T-helper 2 cell treated with Interferon-gamma antibody and Interleukin-4, amounts not matched to agents 5 μg/mL and 100 μg/mL, for 36 hours (primary cell): ENCODE results near the gene KRT17.
"Not testable (repeated sequence)": the region's sequence is repeated elsewhere in the genome, so short reads cannot be mapped to it uniquely, and the experiment has no call there.

Experiments used
- DNase-seq: peaks from one replicate; pipeline ENCODE4 v3.0.0; 2021; ENCODE audit warnings: low spot score
- H3K27ac Mint-ChIP-seq: one replicate; pipeline ENCODE4 v1.8.0; 2021; ENCODE audit warnings: mild to moderate bottlenecking, mixed read lengths
- H3K27me3 Mint-ChIP-seq: one replicate; pipeline ENCODE4 v1.8.0; 2021; ENCODE audit warnings: low read depth, mixed read lengths
- H3K36me3 Mint-ChIP-seq: one replicate; pipeline ENCODE4 v1.8.0; 2021; ENCODE audit warnings: low read depth, mixed read lengths
- H3K4me1 Mint-ChIP-seq: one replicate; pipeline ENCODE4 v1.8.0; 2021; ENCODE audit warnings: low read depth, mixed read lengths
- H3K4me3 Mint-ChIP-seq: one replicate; pipeline ENCODE4 v1.8.0; 2022; ENCODE audit warnings: mild to moderate bottlenecking, moderate library complexity, mixed read lengths
- H3K9me3 Mint-ChIP-seq: one replicate; pipeline ENCODE4 v1.8.0; 2021; ENCODE audit warnings: mixed read lengths

Gene KRT17

GRCh38 chr17:41632482-41633105 lies 8.2 kb upstream of the KRT17 start:
- no peaks in the 10 kb centered on the region for H3K27me3 Mint-ChIP-seq
- H3K4me3 Mint-ChIP-seq, result no peak overlapping the region
- H3K36me3 Mint-ChIP-seq, result no peaks in the 10 kb centered on the region
- H3K27ac Mint-ChIP-seq, result no peak overlapping the region
- no peak for DNase-seq
- no peaks in the 10 kb centered on the region for H3K9me3 Mint-ChIP-seq
- no peaks in the 10 kb centered on the region for H3K4me1 Mint-ChIP-seq

GRCh38 chr17:41631898-41632285 lies 7.5 kb upstream of the KRT17 start:
- H3K4me1 Mint-ChIP-seq, result no peaks in the 10 kb centered on the region
- no peak for DNase-seq
- H3K4me3 Mint-ChIP-seq, result no peak overlapping the region
- no peaks in the 10 kb centered on the region for H3K9me3 Mint-ChIP-seq
- H3K27me3 Mint-ChIP-seq, result no peaks in the 10 kb centered on the region
- no peaks in the 10 kb centered on the region for H3K36me3 Mint-ChIP-seq
- H3K27ac Mint-ChIP-seq, result no peak overlapping the region

- no peaks in the 10 kb centered on the region for H3K36me3 Mint-ChIP-seq
- no peaks in the 10 kb centered on the region for H3K9me3 Mint-ChIP-seq
- no peaks in the 10 kb centered on the region for H3K27me3 Mint-ChIP-seq
- H3K4me1 Mint-ChIP-seq, result no peaks in the 10 kb centered on the region
- no peak overlapping the region for H3K27ac Mint-ChIP-seq
- H3K4me3 Mint-ChIP-seq, result no peak overlapping the region
- DNase-seq, result no peak
Observed at GRCh38 chr17:41631025-41631897, 6.9 kb upstream of the KRT17 start.

GRCh38 chr17:41629826-41630670 lies 5.7 kb upstream of the KRT17 start:
- DNase-seq, result no peak

GRCh38 chr17:41629316-41629715 lies 4.9 kb upstream of the KRT17 start:
- no peak for DNase-seq
- Mint-ChIP-seq H3K36me3 (no peaks in the 10 kb centered on the region), H3K27me3 (no peaks in the 10 kb centered on the region), H3K4me3 (no peak overlapping the region), H3K27ac (no peak overlapping the region), H3K4me1 (no peaks in the 10 kb centered on the region), H3K9me3 (no peaks in the 10 kb centered on the region)

More at GRCh38 chr17:41629826-41630670, 5.7 kb upstream of the KRT17 start:
- Mint-ChIP-seq H3K4me3 (no peak overlapping the region), H3K9me3 (no peaks in the 10 kb centered on the region), H3K27ac (no peak overlapping the region), H3K36me3 (no peaks in the 10 kb centered on the region), H3K4me1 (no peaks in the 10 kb centered on the region), H3K27me3 (no peaks in the 10 kb centered on the region)

GRCh38 chr17:41628621-41629255 lies 4.4 kb upstream of the KRT17 start:
- H3K36me3 Mint-ChIP-seq, H3K4me1 Mint-ChIP-seq, H3K4me3 Mint-ChIP-seq, DNase-seq, H3K27me3 Mint-ChIP-seq, H3K9me3 Mint-ChIP-seq, H3K27ac Mint-ChIP-seq: not testable (repeated sequence)

GRCh38 chr17:41628073-41628370 lies 3.6 kb upstream of the KRT17 start:
- H3K27ac Mint-ChIP-seq, H3K4me1 Mint-ChIP-seq, H3K9me3 Mint-ChIP-seq, H3K4me3 Mint-ChIP-seq, H3K36me3 Mint-ChIP-seq, H3K27me3 Mint-ChIP-seq, DNase-seq: not testable (repeated sequence)

- Mint-ChIP-seq H3K27me3 (no peaks in the 10 kb centered on the region), H3K9me3 (no peaks in the 10 kb centered on the region), H3K4me1 (no peaks in the 10 kb centered on the region), H3K27ac (no peak overlapping the region), H3K4me3 (no peak overlapping the region), H3K36me3 (no peaks in the 10 kb centered on the region)
- no peak for DNase-seq
Observed at GRCh38 chr17:41627316-41628072, 3.1 kb upstream of the KRT17 start.

- H3K27me3 Mint-ChIP-seq, H3K27ac Mint-ChIP-seq: not testable (repeated sequence)
Observed at GRCh38 chr17:41626914-41627295, 2.5 kb upstream of the KRT17 start.

GRCh38 chr17:41626028-41626913 lies 1.9 kb upstream of the KRT17 start:
- not testable (repeated sequence) for H3K4me3 Mint-ChIP-seq, H3K36me3 Mint-ChIP-seq, H3K27ac Mint-ChIP-seq, H3K9me3 Mint-ChIP-seq, DNase-seq, H3K4me1 Mint-ChIP-seq, H3K27me3 Mint-ChIP-seq

More at GRCh38 chr17:41626914-41627295, 2.5 kb upstream of the KRT17 start:
- H3K4me1 Mint-ChIP-seq, H3K36me3 Mint-ChIP-seq, H3K4me3 Mint-ChIP-seq, H3K9me3 Mint-ChIP-seq, DNase-seq: not testable (repeated sequence)

GRCh38 chr17:41625602-41626001 lies 1.2 kb upstream of the KRT17 start:
- no peak for DNase-seq
- Mint-ChIP-seq H3K27ac (no peak overlapping the region), H3K36me3 (no peaks in the 10 kb centered on the region), H3K4me3 (no peak overlapping the region), H3K9me3 (no peaks in the 10 kb centered on the region), H3K27me3 (no peaks in the 10 kb centered on the region), H3K4me1 (no peaks in the 10 kb centered on the region)

- H3K4me3 Mint-ChIP-seq, H3K9me3 Mint-ChIP-seq, DNase-seq, H3K27ac Mint-ChIP-seq, H3K27me3 Mint-ChIP-seq, H3K36me3 Mint-ChIP-seq, H3K4me1 Mint-ChIP-seq: not testable (repeated sequence)
Observed at GRCh38 chr17:41623184-41623861, 1.1 kb downstream of the KRT17 start.
